HL-60/S4 treated with phorbol 12-myristate 13-acetate at 8.2 ng/mL for 4 days and 3 days (cell line): ENCODE data around the gene PSMG4.

Experiments used
- in situ Hi-C: fragments of 300-500 bp; cut with MboI; formaldehyde crosslinking; loops from 2 replicates; pipeline ENCODE4 v1.15.0; 2022; ENCODE audit warnings: low sequenced_read_pairs

Gene PSMG4

DNA sequence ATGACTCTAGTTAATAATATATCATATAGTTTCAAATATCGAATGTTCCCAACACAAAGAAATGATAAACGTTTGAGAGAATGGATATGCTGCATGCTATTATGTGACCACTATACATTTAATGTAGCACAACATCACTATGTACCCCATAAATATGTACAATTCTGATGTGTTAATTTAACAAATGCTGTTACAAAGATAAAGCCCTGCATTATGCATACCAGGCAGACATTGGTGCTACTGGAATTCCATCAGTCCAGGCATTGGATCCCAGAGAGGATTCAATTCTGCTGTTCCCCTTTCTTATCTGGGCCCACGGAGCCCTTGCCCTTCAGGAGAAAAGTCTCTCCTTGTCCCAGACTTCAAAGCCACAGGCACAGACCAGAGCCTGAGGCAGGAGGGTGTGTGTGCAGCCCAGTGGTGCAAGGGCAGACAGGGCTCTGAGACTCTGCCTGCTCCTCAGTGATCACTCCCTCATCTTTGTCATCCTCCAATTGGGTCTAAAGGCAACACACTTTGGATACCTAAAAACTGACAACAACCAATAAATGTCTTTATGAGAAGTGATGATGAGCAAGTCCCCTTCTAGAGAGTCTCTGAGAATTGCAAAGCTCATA lies 45.2 kb downstream of the PSMG4 start:
- in situ Hi-C loops = no loop called here

- in situ Hi-C loops = no loop called here
Measured at GRCh38 chr6:3304500-3305215, 45.9 kb downstream of the PSMG4 start.

DNA sequence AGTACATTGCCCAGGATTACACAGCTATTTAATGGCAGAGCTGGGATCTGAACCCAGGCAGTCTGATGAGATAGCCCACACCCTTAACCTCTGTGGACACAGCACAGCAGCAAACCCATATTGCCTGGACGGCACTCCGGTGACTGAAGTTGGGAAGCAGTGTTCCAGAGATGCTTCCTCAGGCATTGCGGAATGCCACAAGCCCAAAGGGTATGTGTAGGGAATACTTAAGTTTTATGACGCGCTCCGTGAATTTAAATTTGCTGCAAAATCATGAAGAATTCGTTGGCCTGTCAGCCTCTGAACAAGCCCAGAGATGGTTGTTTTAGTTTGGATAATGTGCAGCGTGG lies 46.4 kb downstream of the PSMG4 start:
- in situ Hi-C loops = no loop called here

- in situ Hi-C loops = no loop called here
Measured at GRCh38 chr6:3305831-3306230, 47.1 kb downstream of the PSMG4 start.

DNA sequence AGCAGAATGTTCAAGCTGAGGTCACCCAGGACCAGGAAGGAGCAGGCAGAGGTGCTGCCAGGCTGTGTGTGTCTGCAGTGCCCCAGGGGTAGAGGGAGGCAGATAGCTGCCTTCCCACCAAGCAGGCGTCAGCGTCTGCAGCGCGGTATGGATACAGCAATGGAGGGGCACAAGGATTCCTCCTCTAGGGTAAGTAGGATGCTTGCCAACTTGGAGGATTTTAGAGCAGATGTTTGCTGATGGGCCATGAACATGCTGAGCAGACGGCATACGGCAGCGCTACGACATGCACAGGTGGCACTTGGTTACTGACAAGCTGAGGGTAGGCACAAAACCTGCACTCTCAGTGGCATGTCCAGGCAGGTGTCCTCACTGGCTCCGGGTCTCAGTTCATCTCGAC lies 48.1 kb downstream of the PSMG4 start:
- in situ Hi-C loops = no loop called here

DNA sequence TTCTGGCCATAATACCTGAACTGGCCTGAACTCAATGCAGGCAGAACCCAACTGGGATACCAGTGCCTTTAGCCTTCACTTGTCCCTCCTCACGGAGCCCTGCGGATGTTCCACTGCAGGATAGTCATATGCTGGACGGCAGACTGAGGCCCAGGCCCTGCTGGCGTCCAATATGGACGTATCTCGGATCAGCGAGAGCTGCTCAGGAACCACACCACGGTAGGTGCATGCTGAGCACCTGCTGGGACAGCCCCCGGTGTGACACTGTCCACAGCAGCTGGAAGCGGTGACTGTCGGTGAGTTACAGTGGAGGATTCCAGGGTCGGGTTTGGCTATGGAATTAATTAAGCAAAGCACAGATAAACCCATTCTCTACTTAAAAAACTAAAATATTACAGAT lies 48.7 kb downstream of the PSMG4 start:
- in situ Hi-C loops = no loop called here

DNA sequence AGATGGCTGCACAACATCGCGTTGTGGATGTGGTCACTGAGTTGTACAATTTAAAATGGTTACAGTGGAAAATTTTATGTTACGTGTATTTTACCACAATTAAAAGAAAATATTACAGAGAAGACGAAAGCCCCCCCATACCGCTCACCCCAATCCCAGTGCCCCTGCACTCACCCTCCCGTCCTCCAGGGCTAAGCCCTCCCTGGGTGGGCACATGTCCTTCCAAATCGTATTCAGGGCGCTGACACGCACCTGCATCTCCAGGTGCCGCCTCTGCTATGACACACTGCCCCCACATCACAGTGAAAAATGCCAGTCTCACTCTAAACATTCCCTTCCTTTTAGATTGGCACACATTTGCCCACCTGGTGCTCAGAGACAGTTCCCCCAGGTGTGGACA lies 49.4 kb downstream of the PSMG4 start:
- in situ Hi-C loops = no loop called here

- in situ Hi-C loops = no loop called here
Measured at GRCh38 chr6:3309391-3310050, 50.8 kb downstream of the PSMG4 start.

DNA sequence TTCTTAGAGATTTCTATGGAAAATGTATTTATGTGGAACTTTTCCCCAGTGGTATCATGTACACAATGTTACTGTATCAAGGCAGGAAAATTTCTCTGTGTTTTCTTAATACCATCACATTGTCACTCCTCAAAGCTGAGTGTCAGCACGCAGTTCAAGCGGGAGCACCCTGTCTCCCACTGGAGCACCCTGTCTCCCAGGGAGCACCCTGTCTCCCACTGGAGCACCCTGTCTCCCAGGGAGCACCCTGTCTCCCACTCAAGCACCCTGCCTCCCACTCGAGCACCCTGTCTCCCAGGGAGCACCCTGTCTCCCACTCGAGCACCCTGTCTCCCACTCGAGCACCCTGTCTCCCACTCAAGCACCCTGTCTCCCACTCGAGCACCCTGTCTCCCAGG lies 51.3 kb downstream of the PSMG4 start:
- in situ Hi-C loops = no loop called here

DNA sequence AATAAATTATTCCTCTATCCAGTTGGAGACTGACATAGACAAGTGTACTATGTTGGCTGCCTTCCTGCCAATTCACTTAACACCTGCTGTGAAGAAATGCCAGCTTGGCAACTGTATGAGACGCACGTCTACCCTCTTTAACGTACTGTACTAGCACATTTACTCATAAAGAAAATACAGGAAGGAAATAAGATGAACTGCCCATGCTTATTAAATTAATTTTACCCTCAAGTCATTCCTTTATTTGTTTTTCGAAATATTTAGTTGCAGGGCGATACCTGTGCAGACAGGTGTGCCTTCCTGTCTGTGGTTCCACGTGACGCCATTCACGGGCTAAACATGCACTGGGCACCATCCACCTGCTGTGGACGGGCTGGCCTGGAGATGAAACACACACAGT lies 52.0 kb downstream of the PSMG4 start:
- in situ Hi-C loops = no loop called here

DNA sequence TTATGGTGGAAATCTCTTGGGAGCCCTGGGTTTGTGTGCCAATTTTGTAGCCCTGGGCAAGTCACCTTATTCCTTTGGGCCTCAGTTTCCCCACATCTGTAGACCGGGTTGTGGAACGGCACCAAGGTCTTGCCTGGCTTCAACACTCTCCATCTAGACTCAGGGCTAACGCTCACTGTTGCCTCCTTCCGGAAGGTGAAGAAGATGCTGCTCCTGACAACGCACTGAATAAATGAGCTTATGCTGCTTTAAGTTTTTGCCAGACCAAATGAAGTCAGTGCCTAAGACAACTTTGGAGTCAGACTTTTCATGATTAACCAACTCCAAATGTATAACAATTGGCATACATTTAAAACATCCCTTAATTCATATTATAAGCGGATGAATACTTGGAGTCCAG lies 53.1 kb downstream of the PSMG4 start:
- in situ Hi-C loops = no loop called here

GRCh38 chr6:3312604-3313231 lies 54.0 kb downstream of the PSMG4 start:
- in situ Hi-C loops = no loop called here

DNA sequence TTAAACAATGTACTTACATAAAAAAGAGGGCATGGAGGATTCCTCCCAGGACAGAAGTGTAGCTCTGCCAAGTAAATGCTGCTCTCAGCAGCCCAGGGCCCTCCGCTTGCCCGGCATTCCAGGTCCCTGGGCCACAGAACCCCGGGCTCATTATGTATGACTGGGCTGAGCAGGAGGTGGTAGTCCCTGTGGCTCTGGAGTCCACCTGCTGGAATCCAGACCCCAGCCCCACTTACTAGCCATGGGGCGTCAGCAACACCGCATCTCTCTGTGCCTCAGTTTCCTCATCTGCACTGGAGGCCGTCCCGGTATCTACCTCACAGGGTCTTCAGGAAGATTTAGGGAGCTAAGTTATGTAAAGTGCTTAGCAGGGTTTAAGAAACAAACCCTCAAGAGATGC lies 55.4 kb downstream of the PSMG4 start:
- in situ Hi-C loops = no loop called here

DNA sequence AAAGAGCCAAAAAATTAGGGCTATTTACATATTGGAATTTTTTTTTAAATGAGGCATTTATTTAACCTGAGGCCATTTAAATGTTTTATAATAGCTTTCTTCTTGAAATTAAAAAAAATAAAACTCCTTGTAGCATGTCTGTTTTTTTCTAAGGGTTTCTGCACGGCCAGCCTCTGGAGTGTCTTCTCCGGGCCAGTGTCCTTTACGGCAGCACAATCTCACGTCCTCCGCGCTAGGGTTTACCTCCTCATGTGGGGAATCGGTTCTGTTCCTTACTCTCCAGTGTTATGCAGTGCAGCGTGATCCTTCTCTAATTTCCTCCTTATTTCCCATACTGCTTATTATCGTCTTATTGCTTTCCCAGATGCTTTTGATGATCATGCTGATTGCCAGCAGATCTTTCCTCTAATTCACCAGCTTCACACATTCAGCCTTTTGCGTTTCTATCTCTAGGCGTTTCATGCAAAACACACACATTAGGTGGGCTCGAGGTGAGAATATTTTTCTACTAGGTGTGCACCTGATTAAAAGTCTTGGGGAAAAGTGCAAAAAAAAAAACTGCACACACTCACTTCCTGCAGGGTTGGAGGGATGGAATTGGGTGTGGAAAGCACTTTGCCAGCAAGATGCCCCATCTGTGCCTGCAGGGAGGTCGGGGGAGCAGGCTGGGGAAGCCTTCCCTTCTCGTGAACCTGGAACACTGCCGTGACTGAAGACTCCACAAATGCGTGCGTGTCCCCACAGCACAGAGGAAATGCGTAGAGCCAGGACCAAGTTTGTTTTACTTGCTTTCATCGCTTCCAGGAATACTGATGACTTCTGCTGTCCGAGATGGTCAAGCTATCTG lies 56.1 kb downstream of the PSMG4 start:
- in situ Hi-C loops = no loop called here

GRCh38 chr6:3315841-3316240 lies 57.1 kb downstream of the PSMG4 start:
- in situ Hi-C loops = no loop called here

GRCh38 chr6:3316331-3316730 lies 57.6 kb downstream of the PSMG4 start:
- in situ Hi-C loops = no loop called here

DNA sequence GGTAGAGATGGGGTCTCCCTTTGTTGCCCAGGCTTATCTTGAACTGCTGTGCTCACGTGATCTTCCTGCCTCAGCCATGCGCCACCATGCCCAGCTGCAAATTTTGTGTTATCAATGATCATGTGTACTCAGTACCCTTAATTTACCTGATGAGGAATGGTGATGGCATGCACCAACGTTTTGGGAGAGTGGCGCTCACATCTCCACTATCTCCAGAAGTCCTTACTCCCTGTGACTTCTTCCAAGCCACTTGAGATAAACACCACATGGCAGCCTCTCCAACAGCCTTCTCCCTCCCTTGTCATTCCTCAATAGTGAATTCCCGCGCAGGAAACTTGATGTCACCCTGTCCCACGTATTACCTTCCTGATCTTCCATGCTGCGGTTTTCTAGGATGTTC lies 58.1 kb downstream of the PSMG4 start:
- in situ Hi-C loops = no loop called here
